Activated CD8-positive, alpha-beta memory T cell treated with anti-CD3 and anti-CD28 coated beads for 4 hours (primary cell): ENCODE data around the gene IL27RA.
A peak's percentile ranks its signal among the peaks of the same experiment; 100 is the strongest.
"Not testable (repeated sequence)": the region's sequence is repeated elsewhere in the genome, so short reads cannot be mapped to it uniquely, and the experiment has no call there.

ENCODE experiments used
- DNase-seq, 2 donors: peaks; one replicate each; pipeline ENCODE4 v3.0.0-alpha.2; 2020; ENCODE audit warnings: low read depth in 2 of 2

IL27RA gene

GRCh38 chr19:13999085-13999484, 32.5 kb upstream of the IL27RA start:
- DNase-seq, result no peak

- no peak for DNase-seq
Observed at GRCh38 chr19:14000691-14001375, 30.7 kb upstream of the IL27RA start.

- DNase-seq, result no peak
Observed at GRCh38 chr19:14002571-14003250, 28.9 kb upstream of the IL27RA start.

GRCh38 chr19:14003251-14004055, 28.1 kb upstream of the IL27RA start:
- no peak for DNase-seq

GRCh38 chr19:14004619-14005348, 26.8 kb upstream of the IL27RA start:
- DNase-seq, result no peak

- DNase-seq, result peak; percentile 81 to 87
Observed at GRCh38 chr19:14005349-14006084, 26.0 kb upstream of the IL27RA start.

GRCh38 chr19:14006085-14006765, 25.3 kb upstream of the IL27RA start, which contains the start of gene RFX1:
Gene RFX1 (minus strand): TSS chr19:14006320. CDS start chr19:13993843, 12,477 bp downstream.
- peak; percentile 98 to 100 for DNase-seq

- DNase-seq, result no peak
Observed at GRCh38 chr19:14006766-14007562, 24.6 kb upstream of the IL27RA start.

GRCh38 chr19:14012378-14012915, 19.1 kb upstream of the IL27RA start:
- no peak for DNase-seq

- DNase-seq, result no peak
Observed at GRCh38 chr19:14015524-14016035, 16.0 kb upstream of the IL27RA start.

GRCh38 chr19:14019100-14019499, 12.5 kb upstream of the IL27RA start:
- no peak for DNase-seq

- not testable (repeated sequence) for DNase-seq
Observed at GRCh38 chr19:14019739-14020138, 11.8 kb upstream of the IL27RA start.

GRCh38 chr19:14021474-14021873, 10.1 kb upstream of the IL27RA start:
- DNase-seq, result no peak

- no peak for DNase-seq
Observed at GRCh38 chr19:14022469-14022868, 9.1 kb upstream of the IL27RA start.

- DNase-seq, result no peak
Observed at GRCh38 chr19:14023404-14024235, 7.9 kb upstream of the IL27RA start.

GRCh38 chr19:14026652-14027192, 4.8 kb upstream of the IL27RA start:
- DNase-seq, result not testable (repeated sequence)

- no peak for DNase-seq
Observed at GRCh38 chr19:14027856-14028450, 3.6 kb upstream of the IL27RA start, which contains the start of gene RLN3. Gene RLN3 (plus strand): TSS chr19:14028148. CDS start chr19:14028205, 57 bp downstream.
